KMS-11 (cell line): ENCODE data around the gene VKORC1.
A peak's percentile ranks its signal among the peaks of the same experiment; 100 is the strongest.
"Not testable (repeated sequence)": the region's sequence is repeated elsewhere in the genome, so short reads cannot be mapped to it uniquely, and the experiment has no call there.

Experiments
- H2AFZ ChIP-seq: fragments of 200-600 bp; sonication (generic); 2 replicates; pipeline ENCODE4 v1.6.1; 2016; ENCODE audit warnings: antibody characterized with exemption, mixed run types, low read depth
- H3K27ac ChIP-seq: fragments of 200-600 bp; sonication (generic); 2 replicates; pipeline ENCODE4 v1.6.1; 2016; ENCODE audit warnings: mild to moderate bottlenecking, mixed run types
- H3K27me3 ChIP-seq: fragments of 200-600 bp; sonication (generic); 2 replicates; pipeline ENCODE4 v1.6.1; 2017; ENCODE audit warnings: mild to moderate bottlenecking, low read depth, mixed run types, moderate library complexity; ENCODE audit not compliant: insufficient read depth
- H3K36me3 ChIP-seq: fragments of 200-600 bp; sonication (generic); 2 replicates; pipeline ENCODE4 v1.6.1; 2017; ENCODE audit warnings: mild to moderate bottlenecking, mixed run types; ENCODE audit not compliant: insufficient read depth
- H3K4me1 ChIP-seq: fragments of 200-600 bp; sonication (generic); 2 replicates; pipeline ENCODE4 v1.6.1; 2016; ENCODE audit warnings: mild to moderate bottlenecking, low read depth, mixed run types; ENCODE audit not compliant: poor library complexity, severe bottlenecking
- H3K4me2 ChIP-seq: fragments of 200-600 bp; sonication (generic); 2 replicates; pipeline ENCODE4 v1.7.0; 2016; ENCODE audit warnings: mild to moderate bottlenecking, mixed run types
- H3K4me3 ChIP-seq: fragments of 200-600 bp; sonication (generic); IDR thresholded peaks from 2 replicates; pipeline ENCODE4 v1.6.1; 2017; ENCODE audit warnings: low read depth, low read length, mixed read lengths; ENCODE audit not compliant: insufficient read depth
- H3K79me2 ChIP-seq: fragments of 200-600 bp; sonication (generic); 2 replicates; pipeline ENCODE4 v1.6.1; 2016; ENCODE audit warnings: low read depth, mixed run types; ENCODE audit not compliant: insufficient read depth
- H3K9ac ChIP-seq: fragments of 200-600 bp; sonication (generic); 2 replicates; pipeline ENCODE4 v1.6.1; 2016; ENCODE audit warnings: mild to moderate bottlenecking, mixed run types
- H4K20me1 ChIP-seq: fragments of 200-600 bp; sonication (generic); 2 replicates; pipeline ENCODE4 v1.6.1; 2016; ENCODE audit warnings: mild to moderate bottlenecking, mixed run types; ENCODE audit not compliant: insufficient read depth
- TF ChIP-seq, protein P1 (sequence below): fragments of 200-600 bp; sonication (generic); conservative IDR thresholded peaks from 2 replicates; pipeline ENCODE4 v1.6.1; 2017; ENCODE audit warnings: low read depth, mild to moderate bottlenecking, antibody characterized with exemption, low read length, moderate library complexity, mixed read lengths

The VKORC1 gene

GRCh38 chr16:31141489-31142108 is 47.0 kb upstream of the VKORC1 start:
- H3K27ac ChIP-seq: peak overlapping the region; percentile 35; the same call in 1 of the 2 replicates
- peak overlapping the region; percentile 85 for H3K4me2 ChIP-seq
- no peak overlapping the region for H3K4me3 ChIP-seq
- H3K27me3 ChIP-seq: no peaks in the 10 kb centered on the region; the same call in 1 of the 2 replicates
- no peaks in the 10 kb centered on the region for H3K36me3 ChIP-seq
- no peaks in the 10 kb centered on the region for H4K20me1 ChIP-seq
- no peaks in the 10 kb centered on the region for H3K79me2 ChIP-seq
- peaks cover 19% of the 10 kb centered on the region for H3K4me1 ChIP-seq
- H2AFZ ChIP-seq: peak overlapping the region; percentile 77
- TF ChIP-seq, protein P1, sequence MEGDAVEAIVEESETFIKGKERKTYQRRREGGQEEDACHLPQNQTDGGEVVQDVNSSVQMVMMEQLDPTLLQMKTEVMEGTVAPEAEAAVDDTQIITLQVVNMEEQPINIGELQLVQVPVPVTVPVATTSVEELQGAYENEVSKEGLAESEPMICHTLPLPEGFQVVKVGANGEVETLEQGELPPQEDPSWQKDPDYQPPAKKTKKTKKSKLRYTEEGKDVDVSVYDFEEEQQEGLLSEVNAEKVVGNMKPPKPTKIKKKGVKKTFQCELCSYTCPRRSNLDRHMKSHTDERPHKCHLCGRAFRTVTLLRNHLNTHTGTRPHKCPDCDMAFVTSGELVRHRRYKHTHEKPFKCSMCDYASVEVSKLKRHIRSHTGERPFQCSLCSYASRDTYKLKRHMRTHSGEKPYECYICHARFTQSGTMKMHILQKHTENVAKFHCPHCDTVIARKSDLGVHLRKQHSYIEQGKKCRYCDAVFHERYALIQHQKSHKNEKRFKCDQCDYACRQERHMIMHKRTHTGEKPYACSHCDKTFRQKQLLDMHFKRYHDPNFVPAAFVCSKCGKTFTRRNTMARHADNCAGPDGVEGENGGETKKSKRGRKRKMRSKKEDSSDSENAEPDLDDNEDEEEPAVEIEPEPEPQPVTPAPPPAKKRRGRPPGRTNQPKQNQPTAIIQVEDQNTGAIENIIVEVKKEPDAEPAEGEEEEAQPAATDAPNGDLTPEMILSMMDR: no peak
- peak overlapping the region; percentile 37; the same call in 1 of the 2 replicates for H3K9ac ChIP-seq

DNA sequence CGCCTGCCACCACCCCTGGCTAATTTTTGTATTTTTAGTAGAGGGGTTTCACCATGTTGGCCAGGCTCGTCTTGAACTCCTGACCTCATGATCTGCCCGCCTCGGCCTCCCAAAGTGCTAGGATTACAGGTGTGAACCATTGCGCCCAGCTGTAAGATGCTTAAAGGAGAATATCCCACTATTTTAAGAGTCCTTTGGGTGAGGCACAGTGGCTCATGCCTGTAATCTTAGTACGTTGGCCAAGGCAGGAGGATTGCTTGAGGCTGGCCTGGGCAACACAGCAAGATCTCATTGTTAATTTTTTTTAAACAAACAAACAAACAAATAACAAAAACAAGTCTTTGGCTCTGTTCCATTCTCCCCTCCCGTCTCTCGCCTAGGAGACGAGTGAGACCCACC is 46.5 kb upstream of the VKORC1 start:
- not testable (repeated sequence) for H3K36me3 ChIP-seq, H3K4me3 ChIP-seq, H4K20me1 ChIP-seq, H3K79me2 ChIP-seq, H3K27me3 ChIP-seq, H3K9ac ChIP-seq
- H3K27ac ChIP-seq: peak overlapping the region; percentile 35; the same call in 1 of the 2 replicates
- peaks cover 19% of the 10 kb centered on the region for H3K4me1 ChIP-seq
- peak overlapping the region; percentile 77; the same call in 1 of the 2 replicates for H2AFZ ChIP-seq
- peak overlapping the region; percentile 85; the same call in 1 of the 2 replicates for H3K4me2 ChIP-seq

GRCh38 chr16:31138621-31139578 is 44.3 kb upstream of the VKORC1 start:
- Histone ChIP-seq H3K4me2 (no peak overlapping the region), H3K9ac (no peak overlapping the region), H3K36me3 (no peaks in the 10 kb centered on the region), H3K27me3 (no peaks in the 10 kb centered on the region; the same call in 1 of the 2 replicates), H3K27ac (no peak overlapping the region), H3K79me2 (no peaks in the 10 kb centered on the region), H3K4me3 (no peak overlapping the region), H2AFZ (no peak overlapping the region), H4K20me1 (no peaks in the 10 kb centered on the region), H3K4me1 (peaks cover 19% of the 10 kb centered on the region)
- TF ChIP-seq, protein P1: no peak

DNA sequence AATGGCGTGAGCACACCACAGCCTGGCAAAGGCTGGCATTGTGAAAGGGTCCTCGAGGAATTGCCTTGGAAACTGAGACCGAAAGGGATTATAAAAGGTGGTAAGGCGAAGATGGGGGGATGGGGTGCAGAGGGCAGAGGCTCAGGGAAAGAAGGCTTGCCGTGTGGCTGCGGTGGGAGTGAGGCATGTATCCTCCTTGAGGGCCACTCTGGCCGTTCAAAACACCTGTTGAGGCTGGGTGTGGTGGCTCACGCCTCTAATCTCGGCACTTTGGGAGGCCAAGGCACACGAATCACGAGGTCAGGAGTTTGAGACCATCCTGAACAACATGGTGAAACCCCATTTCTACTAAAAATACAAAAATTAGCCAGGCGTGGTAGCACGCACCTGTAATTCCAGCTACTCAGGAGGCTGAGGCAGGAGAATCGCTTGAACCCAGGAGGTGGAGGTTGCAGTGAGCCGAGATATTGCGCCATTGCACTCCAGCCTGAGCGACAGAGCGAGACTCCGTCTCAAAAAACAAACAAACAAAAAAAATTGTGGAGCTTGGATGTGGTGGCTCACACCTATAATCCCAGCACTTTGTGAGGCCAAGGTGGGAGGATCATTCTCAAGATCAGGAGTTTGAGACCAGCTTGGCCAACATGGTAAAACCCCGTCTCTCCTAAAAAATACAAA is 42.4 kb upstream of the VKORC1 start:
- not testable (repeated sequence) for H3K9ac ChIP-seq, H3K4me3 ChIP-seq, H3K79me2 ChIP-seq, H4K20me1 ChIP-seq, H3K4me2 ChIP-seq, H3K36me3 ChIP-seq, H3K27me3 ChIP-seq, H3K27ac ChIP-seq, H2AFZ ChIP-seq
- H3K4me1 ChIP-seq: peaks cover 12% of the 10 kb centered on the region

GRCh38 chr16:31136287-31136662 is 41.7 kb upstream of the VKORC1 start:
- Histone ChIP-seq H4K20me1 (no peaks in the 10 kb centered on the region), H3K4me3 (no peak overlapping the region), H3K9ac (no peak overlapping the region), H3K4me1 (peaks cover 6% of the 10 kb centered on the region), H3K27ac (no peak overlapping the region), H3K27me3 (no peaks in the 10 kb centered on the region), H2AFZ (no peak overlapping the region), H3K36me3 (no peaks in the 10 kb centered on the region), H3K79me2 (no peaks in the 10 kb centered on the region), H3K4me2 (no peak overlapping the region)
- TF ChIP-seq, protein P1: no peak
